Measurements from ENCODE around the gene OTUD5.

GRCh38 chrX:48890296-48890925, 67.0 kb downstream of the OTUD5 start:
- TF ChIP-seq CTCF (conservative IDR thresholded peaks at IDR 0.05; ENCODE audit: low read depth, low read length) (no peak), EZH2 (IDR thresholded peaks at IDR 0.05; ENCODE audit: low read length, unreplicated experiment) (no peak)

All from PC-3 (cell line).